HG03025 (cell line): ENCODE measurements around the gene PARS2.
"Not testable (repeated sequence)": the region's sequence is repeated elsewhere in the genome, so short reads cannot be mapped to it uniquely, and the experiment has no call there.

Experiments
- ATAC-seq: cut with Tn5 transposase; IDR thresholded peaks from one replicate; pipeline ENCODE4 v1.9.1; 2021; ENCODE audit warnings: mild to moderate bottlenecking, moderate library complexity; ENCODE audit not compliant: unreplicated experiment, low FRiP score

Gene PARS2

DNA sequence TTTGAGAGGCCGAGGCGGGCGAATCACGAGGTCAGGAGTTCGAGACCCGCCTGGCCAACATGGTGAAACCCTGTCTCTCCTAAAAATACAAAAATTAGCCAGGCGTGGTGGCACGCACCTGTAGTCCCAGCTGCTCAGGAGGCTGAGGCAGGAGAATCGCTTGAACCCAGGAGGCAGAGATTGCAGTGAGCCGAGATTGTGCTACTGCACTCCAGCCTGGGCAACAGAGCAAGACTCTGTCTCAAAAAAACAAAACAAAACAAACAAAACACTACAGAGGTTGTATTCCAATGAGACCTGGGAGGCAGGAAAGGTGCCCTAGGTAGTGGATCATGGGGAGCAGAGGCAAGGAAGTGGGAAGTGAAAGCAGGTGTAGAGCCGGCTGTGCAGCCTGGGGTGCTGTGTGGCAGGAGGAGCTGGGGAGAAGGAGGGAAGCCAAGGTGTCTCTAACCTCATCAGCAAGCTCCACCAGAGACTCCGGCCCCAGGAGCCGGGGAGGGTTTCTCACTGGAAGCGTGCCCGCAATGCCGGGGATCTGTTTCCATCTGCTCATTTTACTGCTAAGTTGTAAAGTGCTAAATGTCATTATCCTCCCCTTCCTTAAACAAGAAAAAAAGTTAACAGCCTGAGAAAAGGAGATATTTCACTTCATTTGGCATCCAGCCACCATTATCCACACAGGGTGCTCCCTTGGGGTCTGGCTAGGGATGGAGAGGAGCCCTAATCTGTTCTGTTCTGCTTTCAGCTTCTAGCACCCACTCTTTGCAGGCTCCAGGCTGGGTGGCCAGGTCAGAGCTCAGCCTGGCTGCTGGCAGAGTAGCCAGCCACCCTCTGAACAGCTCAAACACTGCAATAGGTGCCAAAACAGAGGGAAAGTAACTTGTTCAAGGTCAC, 11.8 kb upstream of the PARS2 start:
- ATAC-seq, result not testable (repeated sequence)

DNA sequence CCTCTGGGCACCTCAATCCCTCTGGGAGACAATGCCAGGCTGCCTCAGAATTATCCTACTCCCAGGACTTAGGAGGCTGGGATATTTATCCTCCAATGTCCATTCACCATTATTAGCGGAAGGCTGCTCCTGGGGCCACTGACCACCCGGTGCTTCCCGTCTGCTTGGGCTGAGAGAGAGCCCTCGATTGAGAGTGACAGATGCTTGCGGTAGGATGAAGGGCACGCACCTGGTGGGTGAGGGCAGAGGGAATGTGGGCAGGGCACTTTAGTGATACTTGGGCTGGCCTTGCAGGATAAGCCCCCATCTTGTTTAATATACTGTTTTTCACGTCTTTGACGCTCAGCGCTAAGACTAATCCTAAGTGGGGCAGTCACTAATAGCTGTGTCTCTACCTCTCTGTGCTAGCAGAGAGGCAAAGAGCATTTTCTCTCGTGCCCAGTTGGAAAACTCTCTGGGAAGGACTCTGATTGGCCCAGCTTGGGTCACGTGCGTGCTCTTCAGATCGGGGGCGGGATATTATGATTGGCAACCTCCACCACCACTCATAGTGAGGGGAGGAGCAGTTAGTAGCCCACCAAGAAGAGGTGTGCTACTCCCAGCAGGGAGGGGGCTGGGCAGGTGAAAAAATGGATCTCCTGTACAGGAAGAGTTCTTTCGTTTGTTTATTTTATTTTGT, 10.6 kb upstream of the PARS2 start:
- no peak for ATAC-seq

GRCh38 chr1:54772951-54773350, 8.6 kb upstream of the PARS2 start:
- no peak for ATAC-seq

- no peak for ATAC-seq
These were observed 3.8 kb upstream of the PARS2 start for GRCh38 chr1:54768093-54768492.

GRCh38 chr1:54767526-54767925, 3.2 kb upstream of the PARS2 start:
- no peak for ATAC-seq

DNA sequence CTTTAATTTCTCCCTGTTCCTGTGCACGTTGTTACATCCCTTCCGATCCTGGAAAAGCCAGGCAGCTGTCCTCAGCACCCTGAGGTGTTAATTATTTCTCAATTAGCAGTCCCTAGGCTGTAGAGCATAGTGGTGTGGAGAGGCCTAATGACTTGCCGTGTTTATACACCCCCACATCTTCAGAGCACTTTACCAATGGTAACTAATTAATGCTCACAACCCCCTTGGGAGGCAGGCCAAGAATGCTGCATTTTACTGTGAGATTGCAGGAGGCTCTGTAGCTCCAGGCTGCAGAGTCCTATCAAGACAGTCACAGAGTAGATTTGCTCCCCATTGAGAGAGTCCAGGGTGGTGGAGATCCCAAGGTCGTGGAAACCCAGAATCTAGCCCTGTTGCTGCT, 2.4 kb upstream of the PARS2 start:
- no peak for ATAC-seq

GRCh38 chr1:54764922-54765561, 719 bp upstream of the PARS2 start:
- ATAC-seq, result peak; percentile 8

GRCh38 chr1:54763816-54764132, 549 bp downstream of the PARS2 start:
- ATAC-seq, result no peak

- ATAC-seq, result no peak
These were observed 5.5 kb downstream of the PARS2 start for GRCh38 chr1:54758678-54759348.

- ATAC-seq, result no peak
These were observed 6.5 kb downstream of the PARS2 start for GRCh38 chr1:54757833-54758232.

DNA sequence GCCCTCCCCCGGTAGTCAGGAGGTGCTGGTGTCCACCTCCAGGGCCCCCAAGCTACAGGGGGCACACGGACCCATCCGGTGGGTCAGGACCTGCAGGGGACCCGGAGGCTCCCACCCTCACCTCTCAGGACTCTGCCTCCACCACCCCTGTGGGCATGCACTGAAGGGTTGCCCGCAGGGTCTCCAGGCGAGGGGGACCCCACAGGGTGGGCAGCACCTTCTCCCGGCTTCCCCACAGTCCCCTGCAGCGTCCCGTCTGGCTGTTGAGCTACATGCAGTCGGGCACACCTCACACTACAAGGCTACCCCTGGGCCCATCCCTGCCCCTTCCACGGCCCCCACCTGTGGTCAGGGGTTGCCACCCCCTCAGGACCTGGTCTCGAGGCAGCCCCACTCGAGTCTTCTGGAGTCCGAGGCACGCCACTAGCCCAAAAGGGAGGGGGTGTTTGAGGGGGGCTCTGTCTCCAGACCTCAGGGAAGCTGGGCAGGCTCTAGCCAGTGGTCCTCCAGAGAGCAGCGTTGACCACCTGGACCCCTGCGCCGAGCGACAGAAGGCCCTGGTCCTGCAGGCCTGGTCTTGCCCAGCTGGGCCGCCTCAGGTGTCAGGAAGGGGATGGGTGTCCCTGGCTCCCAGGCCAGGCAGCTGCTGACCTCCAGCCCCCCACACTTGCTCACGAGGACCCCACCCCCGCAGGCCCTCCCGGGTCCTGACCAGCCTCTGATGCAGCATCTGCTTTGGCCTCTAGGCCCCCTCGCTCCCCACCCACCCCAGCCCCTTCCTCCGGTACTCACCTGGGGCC, 9.6 kb downstream of the PARS2 start:
- ATAC-seq, result no peak

DNA sequence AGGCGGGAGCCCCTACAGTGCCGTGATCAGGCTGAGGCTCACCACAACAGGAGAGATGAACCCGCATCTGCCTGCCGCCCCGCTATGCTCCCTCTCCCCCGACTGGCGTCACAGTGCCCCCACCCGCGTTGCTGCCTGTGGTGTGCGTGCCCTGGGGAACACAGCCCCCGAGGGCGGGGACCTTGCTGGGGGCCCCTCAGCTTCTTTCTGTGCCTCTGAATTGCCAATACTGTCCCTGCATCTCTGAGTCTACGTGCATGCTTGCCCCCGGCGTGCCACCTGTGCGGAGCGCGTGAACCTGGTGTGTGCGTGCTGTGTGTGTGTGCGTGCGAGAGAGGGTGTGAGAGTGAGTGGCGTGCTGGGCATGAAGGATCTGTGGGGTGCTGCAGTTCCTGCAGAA, 10.3 kb downstream of the PARS2 start:
- ATAC-seq, result no peak

DNA sequence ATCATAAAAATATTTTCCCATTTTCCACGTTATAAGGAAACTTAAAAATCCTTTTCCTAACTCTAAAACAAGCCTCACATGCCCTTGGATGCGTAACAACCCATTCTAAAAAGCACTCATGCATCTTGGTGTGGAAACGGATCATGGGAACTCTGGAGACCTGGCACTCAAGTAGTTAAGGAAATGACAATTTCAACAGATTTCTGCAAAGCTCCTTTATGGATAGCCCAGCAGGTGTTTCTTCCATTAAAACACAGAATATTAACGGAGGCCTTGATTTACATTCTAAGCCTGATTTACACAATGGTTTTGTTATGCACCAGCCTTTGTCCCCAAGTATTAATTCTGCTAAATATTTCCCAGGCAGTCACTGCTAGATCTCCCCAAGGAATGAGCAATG, 12.9 kb downstream of the PARS2 start:
- ATAC-seq, result no peak

- ATAC-seq, result no peak
These were observed 13.7 kb downstream of the PARS2 start for GRCh38 chr1:54750596-54750995.

DNA sequence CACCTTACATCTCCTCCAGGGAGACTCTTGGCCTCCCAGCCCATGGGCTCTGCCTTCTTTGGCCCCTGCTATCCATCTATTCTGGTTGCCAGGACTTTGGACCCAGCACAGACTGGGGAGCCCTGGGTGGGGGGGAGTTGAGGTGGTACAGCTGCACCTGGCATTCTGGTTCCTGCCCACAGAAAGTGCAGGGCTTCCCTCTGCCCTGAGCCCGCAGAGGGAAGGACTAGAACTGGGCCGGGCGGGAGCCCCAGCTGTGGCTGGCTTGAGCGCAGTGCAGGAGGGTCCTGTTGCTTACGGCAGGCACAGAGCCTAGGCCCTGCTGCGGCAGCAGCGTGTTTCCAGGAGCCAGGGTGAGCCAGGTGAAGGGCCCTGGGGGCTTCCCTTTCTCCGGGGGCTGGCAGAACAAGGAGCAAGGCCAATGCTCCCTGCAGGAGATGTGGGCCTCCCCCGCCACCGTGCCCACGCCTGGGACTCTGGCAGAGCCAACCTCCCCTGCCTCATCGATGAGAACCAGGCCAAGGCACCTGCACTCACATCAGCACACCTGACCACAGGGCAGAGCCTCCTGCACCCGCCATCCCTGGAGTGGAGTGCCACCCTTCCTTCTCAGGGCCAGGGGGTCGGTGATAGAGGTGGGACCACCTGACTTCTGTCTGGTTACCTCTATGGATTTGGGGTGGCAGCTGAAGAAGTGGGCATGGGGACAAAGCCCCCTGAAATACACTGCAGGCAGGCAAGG, 16.1 kb downstream of the PARS2 start:
- ATAC-seq, result no peak

GRCh38 chr1:54745864-54746263, 18.5 kb downstream of the PARS2 start:
- no peak for ATAC-seq

GRCh38 chr1:54745274-54745673, 19.0 kb downstream of the PARS2 start:
- no peak for ATAC-seq

GRCh38 chr1:54744696-54745095, 19.6 kb downstream of the PARS2 start:
- no peak for ATAC-seq

- ATAC-seq, result no peak
These were observed 20.7 kb downstream of the PARS2 start for GRCh38 chr1:54743416-54744226.
